ENCODE results near the gene HECTD1. TPM values are rescaled to one million over a fixed set of nuclear protein-coding genes. Genes with fewer than 3 reads are reported as not detected.

Gene HECTD1
- total RNA-seq, 1 donor from 2014 or later = 151 TPM

DNA sequence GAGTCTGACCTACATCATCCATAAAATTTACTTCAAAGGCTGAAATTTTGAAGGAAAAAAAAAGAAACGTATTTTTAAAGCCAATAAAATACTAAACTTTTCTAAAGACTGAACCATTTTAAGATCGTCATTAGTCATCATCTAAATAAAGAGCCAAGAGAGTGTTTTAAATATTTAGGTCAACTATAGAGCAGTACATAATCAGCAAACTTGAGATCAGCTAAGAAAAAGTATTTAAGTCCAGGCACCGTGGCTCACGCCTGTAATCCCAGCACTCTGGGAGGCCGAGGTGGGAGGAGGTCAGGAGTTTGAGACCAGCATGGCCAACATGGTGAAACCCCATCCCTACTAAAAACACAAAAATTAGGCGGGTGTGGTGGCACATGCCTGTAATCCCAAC is 35.5 kb downstream of the HECTD1 start:
- intact Hi-C loops (cut with DNase I) = no loop called here
- ATAC-seq (no peak), DNase-seq (ENCODE audit: missing footprints) (no peak)

DNA sequence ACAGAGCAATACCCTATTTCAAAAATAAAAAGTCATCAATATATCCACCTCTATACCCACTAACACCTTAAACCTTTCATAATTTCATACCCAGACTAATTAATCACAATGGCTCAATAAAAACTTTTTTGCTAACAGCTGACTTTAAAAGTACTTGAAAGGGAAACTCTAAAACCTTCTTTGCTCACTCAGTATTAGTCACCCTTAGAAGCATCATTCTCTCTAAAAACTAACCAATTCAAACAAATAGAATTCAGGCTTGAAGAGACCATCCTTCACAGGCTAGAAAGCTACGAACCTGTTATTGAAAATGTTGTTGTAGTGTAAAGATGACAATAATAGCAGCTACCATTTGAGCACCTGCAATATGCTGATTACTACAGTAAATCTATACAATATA is 37.2 kb downstream of the HECTD1 start:
- DNase-seq (ENCODE audit: missing footprints) (no peak), ATAC-seq (no peak)
- intact Hi-C loops (cut with DNase I) = no loop called here

DNA sequence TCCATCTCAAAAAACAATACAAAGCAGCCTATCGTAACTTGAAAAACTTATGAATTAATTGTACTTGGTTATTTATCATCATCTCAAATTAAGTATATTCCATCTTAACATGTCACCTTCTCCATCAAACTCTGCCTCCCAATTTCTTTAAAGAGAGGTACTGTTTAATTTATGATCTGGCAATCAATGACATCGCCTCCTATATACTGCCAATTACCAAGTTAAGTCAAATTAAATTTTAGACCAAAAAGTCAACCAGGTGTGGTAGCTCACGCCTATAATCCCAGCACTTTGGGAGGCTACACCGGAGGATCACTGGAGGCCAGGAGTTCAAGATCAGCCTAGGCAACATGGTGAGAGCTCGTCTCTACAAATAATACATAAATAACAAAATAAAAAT is 37.7 kb downstream of the HECTD1 start:
- intact Hi-C loops (cut with DNase I) = loop anchor here (10.0 kb wide), 1 partner anchor 185 kb away; no protein-coding TSS in a partner anchor
- DNase-seq (ENCODE audit: missing footprints) (no peak), ATAC-seq (no peak)

DNA sequence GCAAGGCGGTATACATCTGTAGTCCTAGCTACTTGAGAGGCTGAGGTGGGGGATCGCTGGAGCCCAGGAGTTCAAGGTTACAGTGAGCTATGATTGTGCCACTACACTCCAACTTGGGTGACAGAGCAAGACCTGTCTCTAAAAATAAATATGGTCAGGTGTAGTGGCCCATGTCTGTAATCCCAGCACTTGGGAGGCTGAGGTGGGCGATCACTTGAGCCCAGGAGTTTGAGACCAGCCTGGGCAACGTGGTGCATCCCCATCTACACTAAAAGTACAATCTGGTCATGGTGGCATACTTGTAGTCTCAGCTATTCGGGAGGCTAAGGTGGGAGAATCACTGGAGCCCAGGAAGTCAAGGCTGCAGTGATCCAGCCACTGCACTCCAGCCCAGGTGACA is 40.6 kb downstream of the HECTD1 start:
- intact Hi-C loops (cut with DNase I) = loop anchor here (10.0 kb wide), 1 partner anchor 188 kb away; no protein-coding TSS in a partner anchor
- DNase-seq (ENCODE audit: missing footprints) = no peak
- ATAC-seq = no peak

DNA sequence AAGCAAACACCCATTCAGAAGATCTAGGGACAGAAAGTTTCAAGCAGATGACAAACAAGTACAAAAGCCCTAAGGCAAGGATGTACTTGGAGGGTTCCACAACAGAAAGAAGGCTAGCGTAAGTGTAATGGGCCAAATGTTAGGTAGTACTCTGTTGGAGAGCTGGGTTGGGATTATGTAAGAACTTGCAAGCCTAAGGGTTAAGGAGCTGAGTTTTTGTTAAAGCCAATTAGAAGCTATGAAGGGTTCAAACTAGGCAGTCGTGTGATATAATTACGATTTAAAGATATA is 41.4 kb downstream of the HECTD1 start:
- ATAC-seq (no peak), DNase-seq (ENCODE audit: missing footprints) (no peak)
- intact Hi-C loops (cut with DNase I) = loop anchor here (10.0 kb wide), 1 partner anchor 189 kb away; no protein-coding TSS in a partner anchor

DNA sequence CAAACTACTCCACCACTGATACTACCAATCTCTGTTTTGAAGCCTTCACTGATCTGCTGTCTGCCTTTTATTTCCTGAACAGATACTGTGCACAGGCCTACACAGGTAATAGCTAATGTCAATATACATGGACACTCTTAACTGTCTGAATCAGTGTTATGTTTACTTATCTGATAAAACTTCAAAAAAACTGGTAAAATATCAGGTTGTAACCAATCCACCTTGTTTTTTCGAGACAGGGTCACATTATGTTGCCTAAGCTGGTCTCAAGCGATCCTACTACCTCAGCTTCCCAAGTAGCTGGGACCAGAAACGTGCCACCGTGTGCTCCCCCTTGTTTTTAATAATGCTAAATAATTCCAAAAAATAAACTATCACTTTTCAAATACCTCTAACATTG is 43.5 kb downstream of the HECTD1 start:
- no peak for DNase-seq (ENCODE audit: missing footprints)
- ATAC-seq = no peak
- intact Hi-C loops (cut with DNase I) = loop anchor here (10.0 kb wide), 1 partner anchor 191 kb away; no protein-coding TSS in a partner anchor

DNA sequence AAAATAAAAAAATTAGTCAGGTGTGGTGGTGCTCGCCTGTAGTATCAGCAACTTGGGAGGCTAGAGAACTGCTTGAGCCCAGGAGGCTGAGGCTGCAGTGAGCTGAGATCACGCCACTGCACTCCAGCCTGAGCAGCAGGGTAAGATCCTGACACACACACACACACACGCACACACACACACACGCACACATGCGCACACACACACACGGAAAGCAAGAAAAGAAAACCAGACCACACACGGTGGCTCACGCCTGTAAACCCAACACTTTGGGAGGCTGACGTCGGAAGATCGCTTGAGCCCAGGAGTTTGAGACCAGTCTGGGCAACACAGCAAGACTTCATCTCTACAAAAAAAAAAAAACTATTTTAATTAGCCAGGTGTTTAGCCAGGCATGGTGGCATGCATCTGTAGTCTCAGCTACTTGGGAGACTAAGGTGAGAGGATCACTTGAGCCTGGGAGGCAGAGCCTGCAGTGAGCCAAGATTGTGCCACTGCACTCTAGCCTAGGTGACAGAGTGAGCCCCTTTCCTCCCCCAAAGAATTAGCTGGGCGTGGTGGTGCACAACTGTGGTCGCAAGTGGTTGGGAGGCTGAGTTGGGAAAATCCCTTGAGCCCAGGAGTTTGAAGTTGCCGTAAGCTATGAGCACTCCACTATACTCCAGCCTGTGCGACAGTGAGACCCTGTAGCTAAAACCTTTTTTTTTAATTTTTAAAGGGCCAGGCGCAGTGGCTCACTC is 44.5 kb downstream of the HECTD1 start:
- intact Hi-C loops (cut with DNase I) = loop anchor here (10.0 kb wide), 1 partner anchor 192 kb away; no protein-coding TSS in a partner anchor
- ATAC-seq (no peak), DNase-seq (ENCODE audit: missing footprints) (no peak)

DNA sequence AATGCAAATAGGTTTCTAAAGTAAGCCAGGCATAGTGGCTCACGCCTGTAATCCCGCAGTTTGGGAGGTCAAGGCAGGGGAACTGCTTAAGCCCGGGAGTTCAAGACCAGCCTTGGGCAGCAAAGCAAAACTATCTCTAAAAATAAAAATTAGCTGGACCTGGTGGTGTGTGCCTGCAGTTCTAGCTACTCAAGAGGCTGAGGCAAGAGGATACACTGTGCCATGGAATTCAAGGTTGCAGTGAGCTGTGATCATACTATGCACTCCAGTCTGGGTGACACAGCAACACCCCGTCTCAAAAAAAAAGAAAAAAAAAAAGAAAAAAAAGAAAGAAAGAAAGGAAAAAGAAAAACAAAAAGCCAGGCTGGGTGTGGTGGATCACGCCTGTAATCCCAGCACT is 46.3 kb downstream of the HECTD1 start:
- DNase-seq (ENCODE audit: missing footprints) (no peak), ATAC-seq (no peak)
- intact Hi-C loops (cut with DNase I) = loop anchor here (10.0 kb wide), 1 partner anchor 194 kb away; no protein-coding TSS in a partner anchor

DNA sequence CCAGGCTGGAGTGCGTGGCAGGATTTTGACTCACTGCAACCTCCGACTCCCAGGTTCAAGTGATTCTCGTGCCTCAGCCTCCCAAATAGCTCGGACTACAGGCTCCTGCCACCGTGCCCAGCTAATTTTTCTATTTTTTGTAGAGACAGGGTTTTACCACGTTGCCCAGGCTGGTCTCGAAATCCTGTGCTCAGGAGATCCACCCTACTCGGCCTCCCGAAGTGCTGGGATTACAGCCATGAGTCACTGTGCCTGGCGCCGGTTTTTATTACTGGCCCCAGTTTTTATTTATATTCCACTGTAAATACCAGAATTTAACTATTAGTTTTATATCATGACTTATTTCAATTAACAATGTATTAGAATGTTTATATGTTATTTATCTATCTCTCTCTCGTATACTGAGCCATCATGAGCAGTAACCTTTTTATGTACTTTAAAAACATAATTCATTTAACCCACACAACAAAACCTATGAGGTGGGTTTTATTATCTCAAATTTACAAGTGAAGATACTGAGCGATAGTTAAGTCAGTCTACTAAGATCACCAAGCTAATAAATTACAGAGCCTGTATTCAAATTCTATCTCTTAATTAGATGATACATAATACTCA is 47.8 kb downstream of the HECTD1 start:
- intact Hi-C loops (cut with DNase I) = loop anchor here (10.0 kb wide), 1 partner anchor 195 kb away; no protein-coding TSS in a partner anchor
- ATAC-seq = no peak
- DNase-seq (ENCODE audit: missing footprints) = no peak

DNA sequence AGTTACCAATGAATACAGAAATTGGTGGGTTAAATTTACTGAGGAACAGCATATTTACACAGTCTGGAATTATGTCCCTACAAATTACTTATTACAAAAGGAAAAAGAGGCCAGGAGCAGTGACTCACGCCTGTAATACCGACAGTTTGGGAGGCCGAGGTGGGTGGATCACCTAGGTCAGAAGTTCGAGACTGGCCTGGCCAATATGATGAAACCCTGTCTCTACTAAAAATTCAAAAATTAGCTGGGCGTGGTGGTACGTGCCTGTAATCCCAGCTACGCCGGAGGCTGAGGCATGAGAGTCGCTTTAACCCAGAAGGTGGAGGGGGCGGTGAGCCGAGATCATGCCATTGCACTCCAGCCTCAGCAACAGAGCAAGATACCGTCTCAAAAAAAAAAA is 52.6 kb downstream of the HECTD1 start:
- ATAC-seq = no peak
- intact Hi-C loops (cut with DNase I) = no loop called here

DNA sequence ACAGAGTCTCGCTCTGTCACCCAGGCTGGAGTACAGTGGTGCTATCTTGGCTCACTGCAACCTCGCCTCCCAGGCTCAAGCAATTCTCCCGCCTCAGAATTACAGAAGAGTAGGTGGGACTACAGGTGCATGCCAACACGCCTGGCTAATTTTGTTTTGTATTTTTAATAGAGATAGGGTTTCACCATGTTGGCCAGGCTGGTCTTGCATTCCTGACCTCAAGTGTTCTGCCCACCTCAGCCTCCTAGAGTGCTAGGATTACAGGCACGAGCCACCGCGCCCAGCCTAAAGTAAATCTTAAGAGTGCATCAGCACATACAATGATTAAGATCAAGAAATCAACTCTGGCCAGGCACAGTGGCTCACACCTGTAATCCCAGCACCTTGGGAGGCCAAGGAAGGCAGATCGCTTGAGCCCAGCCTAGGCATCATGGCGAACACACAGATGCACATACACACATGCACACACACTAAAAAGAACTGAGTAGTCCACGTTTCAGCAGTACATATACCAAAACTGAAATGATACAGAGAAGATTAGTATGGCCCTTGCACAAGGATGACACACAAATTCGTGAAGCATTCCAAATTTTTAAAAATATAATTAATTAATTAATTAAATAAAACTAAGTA is 65.0 kb downstream of the HECTD1 start:
- intact Hi-C loops (cut with DNase I) = loop anchor here (5.0 kb wide), 1 partner anchor 35 kb away; no protein-coding TSS in a partner anchor
- DNase-seq (ENCODE audit: missing footprints) = no peak
- ATAC-seq = no peak

More for the DNA sequence above, 52.6 kb downstream of the HECTD1 start:
- no peak for DNase-seq (ENCODE audit: missing footprints)

DNA sequence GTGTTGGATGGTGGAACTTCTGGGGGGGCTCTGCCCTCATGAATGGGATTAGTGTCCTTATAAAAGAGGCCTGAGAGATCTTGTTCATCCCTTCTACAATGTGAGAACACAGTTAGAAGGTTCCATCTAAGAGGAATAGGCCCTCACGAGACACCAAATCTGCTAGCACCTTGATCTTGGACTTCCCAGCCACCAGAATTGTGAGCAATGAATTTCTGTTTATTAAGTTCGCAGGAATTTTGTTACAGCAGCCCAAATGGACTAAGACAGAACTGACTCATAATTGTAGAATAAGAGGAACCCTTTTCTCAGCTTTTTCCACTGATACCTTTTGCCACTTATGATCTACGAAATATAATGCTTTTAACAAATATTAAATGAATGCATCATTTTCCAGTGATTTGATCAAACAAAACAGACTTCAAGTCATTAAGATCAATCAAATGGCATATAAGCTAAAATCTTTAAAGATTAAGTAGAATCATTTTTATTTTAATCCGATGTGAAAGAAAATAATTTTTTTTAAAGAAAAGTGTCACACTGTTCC is 68.2 kb downstream of the HECTD1 start:
- ATAC-seq (no peak), DNase-seq (ENCODE audit: missing footprints) (no peak)
- intact Hi-C loops (cut with DNase I) = no loop called here

DNA sequence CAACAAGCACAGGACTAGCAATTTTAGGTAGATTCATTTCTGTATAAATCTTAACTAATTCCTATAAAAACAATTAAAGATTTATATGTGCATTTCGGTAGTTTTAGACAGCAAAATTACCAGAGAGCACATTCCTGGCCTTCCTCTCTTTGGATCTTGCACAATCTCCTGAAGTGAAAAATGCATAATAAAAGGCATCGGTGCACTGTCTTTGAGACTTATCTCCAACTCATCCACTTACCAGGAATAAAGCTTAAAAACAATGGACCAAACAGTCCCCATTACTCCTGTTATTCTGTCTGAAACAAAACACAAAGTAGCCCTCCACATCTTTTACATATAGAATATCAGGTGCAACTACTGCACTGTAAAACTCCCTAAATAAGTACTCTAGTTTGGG is 69.3 kb downstream of the HECTD1 start:
- no peak for DNase-seq (ENCODE audit: missing footprints)
- ATAC-seq = no peak
- intact Hi-C loops (cut with DNase I) = no loop called here

DNA sequence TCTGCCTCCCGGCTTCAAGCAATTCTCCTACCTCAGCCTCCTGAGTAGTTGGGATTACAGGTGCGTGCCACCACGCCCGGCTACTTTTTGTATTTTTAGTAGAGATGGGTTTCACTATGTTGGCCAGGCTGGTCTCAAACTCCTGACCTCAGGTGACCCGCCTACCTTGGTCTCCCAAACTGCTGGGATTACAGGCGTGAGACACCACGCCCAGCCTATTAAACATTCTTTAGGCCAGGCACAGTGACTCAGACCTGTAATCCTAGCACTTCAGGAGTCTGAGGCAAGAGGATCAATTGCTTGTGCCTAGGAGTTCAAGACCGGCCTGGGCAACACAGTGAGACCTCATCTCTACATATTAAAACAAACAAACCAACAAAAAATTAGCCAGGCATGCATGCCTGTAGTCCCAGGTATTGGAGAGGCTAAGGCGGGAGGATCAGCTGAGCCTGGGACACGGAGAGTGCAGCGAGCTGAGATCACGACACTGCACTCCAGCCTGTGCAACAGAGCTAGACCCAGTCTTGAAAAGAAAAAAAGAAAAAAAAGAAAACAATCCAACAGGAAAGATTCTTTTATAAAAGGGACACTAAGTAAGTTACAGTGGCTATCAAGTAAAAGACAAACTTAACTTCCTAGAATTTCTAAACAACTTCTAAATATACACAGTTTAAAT is 70.2 kb downstream of the HECTD1 start:
- ATAC-seq (no peak), DNase-seq (ENCODE audit: missing footprints) (no peak)
- intact Hi-C loops (cut with DNase I) = no loop called here

DNA sequence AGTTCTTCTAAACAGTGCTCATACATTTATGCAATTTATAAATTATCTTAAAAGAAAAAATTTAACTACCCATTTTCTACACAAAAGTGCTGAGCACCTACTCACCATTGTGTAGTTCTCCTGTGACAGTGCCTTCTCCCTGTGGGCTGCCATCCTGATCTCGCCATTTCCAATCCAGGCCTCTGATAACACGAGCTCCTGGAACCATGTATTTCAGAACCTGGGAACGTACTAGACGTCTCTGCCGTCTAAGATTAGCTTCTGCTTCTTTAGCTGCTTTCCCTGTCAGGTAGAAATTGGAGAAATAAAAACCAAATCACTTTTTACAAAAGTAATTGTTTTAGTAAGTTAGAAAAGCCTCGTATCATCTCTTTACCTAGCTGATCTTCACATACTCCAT is 74.5 kb downstream of the HECTD1 start:
- DNase-seq (ENCODE audit: missing footprints) (no peak), ATAC-seq (no peak)
- intact Hi-C loops (cut with DNase I) = no loop called here

DNA sequence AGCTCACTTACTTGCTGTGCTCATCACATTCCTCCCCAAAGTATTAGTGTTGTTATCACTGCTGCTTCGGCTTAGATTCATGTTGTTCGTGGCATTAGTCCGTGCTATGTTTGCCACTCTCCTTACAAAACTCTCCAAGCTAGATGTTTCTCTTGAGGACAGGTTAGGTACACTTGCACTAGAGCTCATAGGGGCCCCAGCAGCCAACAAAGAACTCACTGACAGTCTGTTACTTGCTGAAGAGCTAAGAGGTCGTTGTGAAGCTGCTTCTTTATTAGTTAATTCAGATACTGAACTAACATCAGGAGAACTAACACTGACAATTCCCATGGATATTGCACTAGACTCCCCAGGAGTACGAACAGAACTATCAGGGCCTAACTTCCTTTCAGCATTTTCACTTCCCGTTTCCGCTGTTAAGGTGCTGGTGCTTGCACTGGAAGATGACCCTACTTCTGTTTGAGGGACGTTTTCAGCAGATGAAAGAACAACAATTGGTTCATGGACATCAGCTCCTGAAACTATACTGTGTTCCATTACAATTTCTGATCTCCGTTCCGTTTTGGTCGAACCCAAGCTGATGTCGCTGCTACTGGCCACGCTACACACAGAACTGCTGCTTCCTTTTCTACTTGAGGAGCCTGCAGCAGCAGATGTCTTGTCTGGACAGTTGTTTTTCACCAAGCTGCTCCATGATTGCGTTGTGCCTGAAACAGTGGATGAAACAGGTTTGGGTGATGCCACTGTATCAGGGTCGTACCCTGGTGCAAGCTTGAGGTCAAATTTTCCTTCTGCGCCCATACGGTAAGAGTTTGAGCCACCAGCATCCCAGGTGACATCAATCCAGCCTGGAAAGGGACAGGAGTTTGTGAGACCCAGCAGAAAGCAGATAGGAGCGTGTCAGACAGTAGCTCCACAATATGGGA is 78.7 kb downstream of the HECTD1 start:
- intact Hi-C loops (cut with DNase I) = no loop called here
- ATAC-seq (no peak), DNase-seq (ENCODE audit: missing footprints) (no peak)

DNA sequence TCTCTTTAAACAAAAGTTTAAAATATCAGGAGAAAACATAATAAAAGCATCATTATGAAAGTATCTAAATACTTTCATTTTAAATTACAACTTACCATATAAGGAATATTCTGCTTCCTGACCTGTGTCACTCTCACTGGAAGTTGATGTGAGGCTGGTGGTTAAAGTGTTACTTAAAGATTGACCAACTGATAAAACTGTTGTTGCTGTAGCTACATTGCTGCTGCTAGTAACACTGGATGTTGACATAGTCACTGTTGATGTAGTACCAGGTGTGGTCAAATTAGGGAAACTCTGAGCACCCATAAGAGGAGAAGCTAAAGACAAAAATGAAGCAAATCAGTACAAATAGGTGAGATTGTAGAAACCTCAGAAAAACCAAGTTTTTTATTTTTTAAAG is 79.9 kb downstream of the HECTD1 start:
- ATAC-seq (no peak), DNase-seq (ENCODE audit: missing footprints) (no peak)
- intact Hi-C loops (cut with DNase I) = no loop called here

DNA sequence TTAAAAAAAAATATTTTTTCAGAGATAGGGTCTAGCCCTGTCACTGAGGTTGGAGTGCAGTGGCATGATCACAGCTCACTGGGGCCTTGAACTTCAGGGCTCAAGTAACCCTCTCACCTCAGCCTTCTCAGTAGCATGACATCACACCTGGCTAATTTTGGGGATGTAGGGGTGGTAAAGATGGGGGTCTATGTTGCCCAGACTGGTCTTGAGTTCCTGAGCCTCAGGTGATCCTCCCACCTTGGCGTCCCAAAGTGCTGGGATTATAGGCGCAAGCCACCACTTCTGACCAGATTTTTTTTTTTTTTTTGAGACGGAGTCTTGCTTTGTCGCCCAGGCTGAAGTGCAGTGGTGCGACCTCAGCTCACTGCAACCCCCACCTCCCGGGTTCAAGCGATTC is 80.9 kb downstream of the HECTD1 start:
- DNase-seq (ENCODE audit: missing footprints) (no peak), ATAC-seq (no peak)
- intact Hi-C loops (cut with DNase I) = no loop called here
